HL-60/S4 (cell line): ENCODE results near the gene ZSCAN25.
"Not testable (repeated sequence)": the region's sequence is repeated elsewhere in the genome, so short reads cannot be mapped to it uniquely, and the experiment has no call there.

Experiments
- in situ Hi-C: fragments of 300-500 bp; cut with MboI; formaldehyde crosslinking; loops from 2 replicates; pipeline ENCODE4 v1.14.3; 2022; ENCODE audit warnings: low sequenced_read_pairs

ZSCAN25 gene

GRCh38 chr7:99616359-99617191 is at the start of gene ZSCAN25:
Gene ZSCAN25 (plus strand): TSS chr7:99616946. CDS start chr7:99619607, 2,661 bp downstream.
- in situ Hi-C loops = no loop called here

DNA sequence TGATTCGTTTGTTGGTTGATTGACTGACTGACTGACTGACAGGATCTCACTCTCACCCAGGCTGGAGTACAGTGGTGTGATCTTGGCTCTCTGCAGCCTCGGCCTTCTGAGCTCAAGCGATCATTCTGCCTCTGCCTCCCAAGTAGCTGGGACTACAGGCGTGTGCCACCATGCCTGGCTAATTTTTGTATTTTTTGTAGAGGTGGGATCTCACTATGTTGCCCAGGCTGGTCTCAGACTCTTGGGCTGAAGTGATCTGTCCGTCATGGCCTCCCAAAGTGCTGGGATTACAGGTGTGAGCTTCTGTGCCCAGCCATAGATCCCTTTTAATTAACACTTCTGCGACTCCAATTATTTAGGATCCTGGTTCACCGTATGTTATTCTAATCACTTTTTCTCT is 48.0 kb upstream of the ZSCAN25 start:
- in situ Hi-C loops = not testable (repeated sequence)

DNA sequence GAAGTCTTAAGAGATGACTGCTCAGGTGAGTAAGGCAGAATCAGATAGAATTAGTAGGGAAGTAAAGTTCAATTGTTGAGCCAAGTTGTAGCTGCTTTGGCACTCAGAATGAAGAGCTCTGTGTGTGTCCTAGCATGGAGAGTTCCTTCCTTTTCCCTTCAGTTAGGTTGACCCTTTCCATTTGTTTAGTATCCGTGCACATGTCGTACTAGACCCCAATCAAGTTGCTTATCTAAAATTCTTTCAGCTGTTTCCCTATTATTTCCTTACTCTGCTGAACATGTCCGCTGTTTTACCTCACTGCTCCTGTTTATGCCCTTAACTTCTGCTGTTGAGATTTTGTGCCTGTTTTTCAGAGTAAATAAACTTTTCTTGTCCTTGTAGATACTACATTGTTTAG is 45.0 kb upstream of the ZSCAN25 start:
- in situ Hi-C loops = no loop called here

DNA sequence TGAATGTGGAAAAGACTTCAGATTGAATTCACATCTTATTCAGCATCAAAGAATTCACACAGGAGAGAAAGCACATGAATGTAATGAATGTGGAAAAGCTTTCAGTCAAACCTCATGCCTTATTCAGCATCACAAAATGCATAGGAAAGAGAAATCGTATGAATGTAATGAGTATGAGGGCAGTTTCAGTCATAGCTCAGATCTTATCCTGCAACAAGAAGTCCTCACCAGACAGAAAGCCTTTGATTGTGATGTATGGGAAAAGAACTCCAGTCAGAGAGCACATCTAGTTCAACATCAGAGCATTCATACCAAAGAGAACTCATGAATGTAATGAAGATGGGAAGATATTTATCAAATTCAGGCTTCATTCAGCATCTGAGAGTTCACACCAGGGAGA is 43.5 kb upstream of the ZSCAN25 start:
- in situ Hi-C loops = no loop called here

GRCh38 chr7:99576251-99576650 is 40.5 kb upstream of the ZSCAN25 start:
- in situ Hi-C loops = no loop called here

- in situ Hi-C loops = no loop called here
Measured at GRCh38 chr7:99579281-99579955, 37.3 kb upstream of the ZSCAN25 start.

GRCh38 chr7:99579956-99580777 is 36.6 kb upstream of the ZSCAN25 start:
- in situ Hi-C loops = no loop called here

DNA sequence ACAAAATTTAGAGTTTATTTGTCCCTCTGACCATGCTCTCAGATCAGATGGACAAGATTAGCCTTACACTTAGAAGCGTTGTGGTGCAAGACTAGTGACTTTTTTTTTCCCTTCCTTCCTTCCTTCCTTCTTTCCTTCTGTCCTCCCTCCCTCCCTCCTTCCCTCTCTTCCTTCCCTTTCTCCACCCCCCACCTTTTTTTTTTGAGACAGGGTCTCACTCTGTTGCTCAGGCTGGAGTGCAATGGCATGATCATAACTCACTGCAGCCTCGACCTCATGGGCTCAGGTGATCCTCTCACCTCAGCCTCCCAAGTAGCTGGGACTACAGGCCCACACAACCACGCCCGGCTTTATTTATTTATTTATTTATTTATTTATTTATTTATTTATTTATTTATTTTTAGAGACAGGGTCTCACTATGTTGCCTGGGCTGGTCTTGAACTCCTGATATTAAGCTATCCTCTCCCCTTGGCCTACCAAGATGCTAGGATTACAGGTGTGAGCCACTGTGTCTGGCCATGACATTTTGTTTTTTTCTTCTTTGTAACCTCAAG is 35.9 kb upstream of the ZSCAN25 start:
- in situ Hi-C loops = not testable (repeated sequence)

- in situ Hi-C loops = no loop called here
Measured at GRCh38 chr7:99588868-99589267, 27.9 kb upstream of the ZSCAN25 start.

GRCh38 chr7:99594948-99595745 is 21.6 kb upstream of the ZSCAN25 start:
- in situ Hi-C loops = no loop called here

GRCh38 chr7:99596408-99596955 is 20.3 kb upstream of the ZSCAN25 start:
- in situ Hi-C loops = no loop called here

DNA sequence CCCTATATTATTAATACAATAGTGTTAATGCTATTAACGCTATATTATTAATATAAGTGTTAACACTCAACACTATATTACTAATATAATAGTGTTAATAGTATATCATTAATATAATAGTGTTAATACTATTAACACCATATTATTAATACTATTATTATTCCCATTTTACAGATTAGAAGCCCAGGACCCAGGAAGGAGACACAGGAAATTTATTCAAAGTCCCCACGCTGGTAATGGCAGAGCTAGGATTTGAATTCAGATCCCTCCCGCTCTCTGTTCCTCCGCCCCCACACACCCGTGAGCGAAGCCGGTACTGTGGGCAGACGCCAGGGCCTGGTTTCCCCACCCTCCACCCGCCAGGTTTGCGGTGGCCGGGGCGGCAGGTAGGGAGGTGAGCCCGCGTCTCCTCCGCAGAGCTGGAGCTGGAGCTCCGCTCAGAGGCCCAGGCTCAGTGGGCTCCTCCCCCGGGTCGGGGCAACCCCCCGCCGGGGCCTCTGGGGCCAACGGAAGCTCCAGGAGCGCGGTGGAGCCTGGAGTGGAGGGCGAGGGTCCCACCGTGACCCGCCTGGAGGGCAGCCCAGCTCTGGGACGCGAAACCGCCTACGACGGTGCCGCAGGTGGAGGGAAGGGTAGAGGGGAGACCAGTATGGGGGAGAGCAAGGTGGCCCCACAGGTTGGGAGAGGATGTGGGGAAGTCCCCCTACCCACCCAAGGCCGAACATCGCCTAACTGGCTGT is 18.8 kb upstream of the ZSCAN25 start, which contains the start of gene TMEM225B:
Gene TMEM225B (plus strand): TSS at position 506 of the 740 bp plus-strand sequence. CDS start 6,122 bp downstream, outside the sequence.
- in situ Hi-C loops = no loop called here

- in situ Hi-C loops = no loop called here
Measured at GRCh38 chr7:99599836-99600235, 16.9 kb upstream of the ZSCAN25 start.

DNA sequence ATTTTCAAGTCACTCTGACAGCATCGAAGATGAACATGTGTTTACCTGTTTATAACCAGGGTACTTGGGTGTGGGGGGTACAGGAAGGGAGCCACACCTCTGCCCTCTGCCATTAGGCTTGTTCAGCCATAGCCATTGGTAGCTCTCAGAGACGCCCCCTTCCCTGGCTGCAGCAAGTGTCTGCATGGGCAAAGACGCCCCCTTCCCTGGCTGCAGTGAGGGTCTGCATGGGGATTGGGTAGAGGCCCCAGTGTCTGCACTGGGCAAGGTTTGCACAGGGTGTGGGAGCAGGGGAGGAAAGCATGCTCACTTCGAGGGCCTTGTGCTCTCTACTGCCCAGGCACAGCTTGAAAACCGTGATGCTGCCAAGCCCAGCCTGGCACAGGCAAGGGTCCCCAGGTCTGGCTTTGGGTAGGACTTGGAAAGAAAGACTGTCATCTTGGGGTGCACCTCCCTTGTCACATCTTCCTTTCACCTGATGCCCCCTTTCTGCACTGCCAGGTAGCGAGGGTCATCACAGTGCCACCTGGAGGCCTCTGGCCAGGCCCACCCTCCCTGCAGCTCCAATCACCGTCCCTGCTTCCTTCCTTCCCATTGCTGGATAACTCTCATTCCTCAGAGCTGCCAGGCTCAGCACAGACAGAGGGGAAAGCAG is 15.0 kb upstream of the ZSCAN25 start:
- in situ Hi-C loops = no loop called here

DNA sequence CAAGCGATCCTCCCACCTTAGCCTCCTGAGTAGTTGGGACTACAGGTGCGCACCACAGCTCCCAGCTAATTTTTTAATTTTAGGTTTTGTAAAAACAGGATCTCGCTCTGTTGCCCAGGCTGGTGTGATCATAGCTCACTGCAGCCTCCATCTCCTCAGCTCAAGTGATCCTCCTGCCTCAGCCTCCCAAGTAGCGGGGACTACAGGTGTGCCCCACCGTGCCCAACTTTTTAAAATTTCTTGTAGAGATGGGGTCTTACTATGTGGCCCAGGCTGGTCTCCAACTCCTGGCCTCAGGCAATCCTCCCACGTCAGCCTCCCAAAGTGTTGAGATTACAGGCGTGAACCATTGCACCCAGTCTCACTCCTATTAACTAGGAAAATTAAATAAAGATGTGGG is 11.2 kb upstream of the ZSCAN25 start:
- in situ Hi-C loops = no loop called here

DNA sequence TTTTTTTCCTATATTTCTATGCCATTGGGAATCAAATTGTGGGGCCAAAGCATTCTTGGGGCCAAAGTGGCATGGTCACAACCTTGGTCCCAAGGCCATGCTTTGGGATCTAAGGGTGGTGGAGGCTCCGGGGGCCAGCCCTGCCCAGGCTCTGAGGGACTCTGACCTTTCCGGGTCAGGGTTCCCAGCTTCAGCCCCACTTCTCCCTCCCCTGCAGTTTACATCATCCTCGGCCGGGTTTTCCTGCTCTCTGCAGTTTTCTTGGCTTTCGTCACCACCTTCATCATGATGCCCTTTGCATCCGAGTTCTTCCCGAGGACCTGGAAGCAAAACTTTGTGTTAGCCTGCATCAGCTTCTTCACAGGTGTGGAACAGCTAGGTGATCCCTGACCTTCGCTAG is 10.2 kb upstream of the ZSCAN25 start:
- in situ Hi-C loops = no loop called here

GRCh38 chr7:99607548-99607947 is 9.2 kb upstream of the ZSCAN25 start:
- in situ Hi-C loops = no loop called here

DNA sequence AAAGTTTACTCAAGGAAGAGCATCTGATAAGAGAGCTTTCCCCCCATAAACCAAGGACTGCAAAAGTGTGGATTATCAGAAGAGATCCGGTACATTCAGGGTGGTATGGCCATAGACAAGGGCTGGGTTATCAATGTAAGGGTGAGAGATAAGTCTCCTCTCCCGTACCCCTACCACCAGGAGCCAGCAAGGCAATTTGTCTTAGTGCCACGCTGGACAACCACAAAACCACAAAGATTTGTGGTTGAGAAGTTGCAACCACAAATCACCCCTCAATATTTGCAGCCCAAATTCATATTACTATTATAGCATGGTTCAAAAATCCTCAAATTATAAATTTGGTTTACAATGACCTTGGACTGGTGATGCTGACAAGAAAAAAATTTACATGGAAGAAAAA is 2.3 kb upstream of the ZSCAN25 start:
- in situ Hi-C loops = no loop called here

DNA sequence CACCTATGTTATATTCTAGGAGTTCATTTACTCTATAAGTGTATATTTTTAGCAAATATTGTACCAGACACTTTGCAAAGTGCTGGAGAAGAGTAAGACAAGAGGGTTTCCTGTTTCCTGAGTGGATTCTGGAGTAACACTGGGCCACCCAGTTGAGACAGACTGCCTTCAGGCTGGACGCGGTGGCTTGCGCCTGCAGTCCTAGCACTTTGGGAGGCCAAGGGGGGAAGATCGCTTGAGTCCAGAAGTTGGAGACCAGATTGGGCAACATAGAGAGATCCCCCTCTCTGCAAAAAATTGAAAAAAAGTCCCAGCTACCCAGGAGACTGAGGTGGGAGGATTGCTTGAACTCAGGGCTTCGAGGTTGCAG is 772 bp upstream of the ZSCAN25 start:
- in situ Hi-C loops = no loop called here
